Neural cell (in vitro differentiated cells): ENCODE measurements around the gene STUB1.

ENCODE experiments used
- EZH2 ChIP-seq: fragments of 200-600, 300-800 bp; shearing (Covaris generic), sonication (generic); IDR thresholded peaks from 2 replicates; pipeline ENCODE4 v1.6.1; 2014; ENCODE audit warnings: antibody characterized with exemption, low read length, borderline replicate concordance, mild to moderate bottlenecking; ENCODE audit not compliant: insufficient read depth, poor library complexity, severe bottlenecking
- POLR2AphosphoS5 ChIP-seq: IDR thresholded peaks from 2 replicates; pipeline ENCODE4 v1.6.1; 2012
- TF ChIP-seq, protein P1 (sequence below): fragments of 450-650 bp; IDR thresholded peaks from 2 replicates; pipeline ENCODE4 v1.5.1; 2014; ENCODE audit warnings: antibody characterized with exemption, mild to moderate bottlenecking, moderate library complexity; ENCODE audit not compliant: poor library complexity, severe bottlenecking

- TF ChIP-seq EZH2 (no peak), POLR2AphosphoS5 (no peak)
- TF ChIP-seq, protein P1, sequence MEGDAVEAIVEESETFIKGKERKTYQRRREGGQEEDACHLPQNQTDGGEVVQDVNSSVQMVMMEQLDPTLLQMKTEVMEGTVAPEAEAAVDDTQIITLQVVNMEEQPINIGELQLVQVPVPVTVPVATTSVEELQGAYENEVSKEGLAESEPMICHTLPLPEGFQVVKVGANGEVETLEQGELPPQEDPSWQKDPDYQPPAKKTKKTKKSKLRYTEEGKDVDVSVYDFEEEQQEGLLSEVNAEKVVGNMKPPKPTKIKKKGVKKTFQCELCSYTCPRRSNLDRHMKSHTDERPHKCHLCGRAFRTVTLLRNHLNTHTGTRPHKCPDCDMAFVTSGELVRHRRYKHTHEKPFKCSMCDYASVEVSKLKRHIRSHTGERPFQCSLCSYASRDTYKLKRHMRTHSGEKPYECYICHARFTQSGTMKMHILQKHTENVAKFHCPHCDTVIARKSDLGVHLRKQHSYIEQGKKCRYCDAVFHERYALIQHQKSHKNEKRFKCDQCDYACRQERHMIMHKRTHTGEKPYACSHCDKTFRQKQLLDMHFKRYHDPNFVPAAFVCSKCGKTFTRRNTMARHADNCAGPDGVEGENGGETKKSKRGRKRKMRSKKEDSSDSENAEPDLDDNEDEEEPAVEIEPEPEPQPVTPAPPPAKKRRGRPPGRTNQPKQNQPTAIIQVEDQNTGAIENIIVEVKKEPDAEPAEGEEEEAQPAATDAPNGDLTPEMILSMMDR = no peak
Observed at GRCh38 chr16:630815-631405, 49.3 kb upstream of the STUB1 start, which contains the start of gene WFIKKN1.
